CD4-positive, alpha-beta T cell treated with Interferon gamma for 1 hour (primary cell): ENCODE results near the gene KCNAB2.

Source experiments
- DNase-seq: peaks from one replicate; pipeline ENCODE4 v3.0.0-alpha.2; 2020

The KCNAB2 gene

DNA sequence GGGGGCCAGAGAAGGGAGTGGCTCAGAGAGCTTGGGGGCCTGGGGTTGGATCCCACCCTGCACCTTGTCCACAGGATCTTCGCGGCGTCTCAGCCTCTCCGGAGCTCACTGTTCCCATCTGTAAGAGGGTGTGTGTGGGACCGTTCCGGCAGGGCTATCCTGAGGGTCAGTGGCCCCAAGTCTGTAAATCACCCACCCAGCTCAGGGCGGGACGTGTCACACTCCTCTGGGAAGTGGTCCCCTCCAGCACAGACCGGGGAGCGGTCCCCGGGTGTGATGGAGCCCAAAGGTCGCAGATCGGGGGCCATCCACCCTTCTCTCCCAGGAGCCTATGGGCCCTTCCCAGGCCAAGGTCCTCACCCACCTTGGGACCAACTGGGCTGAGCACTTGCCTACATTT, 40.0 kb downstream of the KCNAB2 start:
- DNase-seq, result no peak

GRCh38 chr1:6086358-6086757, 40.7 kb downstream of the KCNAB2 start:
- no peak for DNase-seq

DNA sequence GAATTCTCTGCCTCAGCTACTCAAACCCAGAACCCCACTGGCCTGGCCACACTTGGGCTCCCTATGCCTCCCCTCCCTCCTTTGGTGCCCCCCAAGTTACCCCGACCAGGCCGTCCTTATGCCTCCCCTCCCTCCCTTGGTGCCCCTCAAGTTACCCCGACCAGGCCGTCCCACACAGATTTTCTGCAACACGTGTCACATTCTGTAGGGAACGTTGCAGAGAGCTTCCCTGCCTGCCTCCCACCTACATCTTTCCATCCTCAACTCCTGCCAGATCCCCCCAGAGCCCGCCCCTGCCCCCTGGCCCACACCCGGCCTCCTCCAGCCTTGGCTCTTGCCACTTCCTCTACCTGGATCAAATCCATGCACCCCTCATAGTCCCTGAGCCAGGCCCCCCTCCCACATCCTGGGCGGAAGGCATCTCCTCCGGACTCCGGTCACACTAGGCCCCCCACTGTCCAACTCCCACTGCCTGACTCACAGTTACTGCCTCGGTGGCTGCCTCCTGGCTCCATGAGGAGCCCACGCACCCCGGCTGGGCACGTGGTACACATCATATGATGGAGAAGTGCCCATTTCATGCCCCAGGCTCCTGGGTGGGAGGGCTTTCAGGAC, 41.2 kb downstream of the KCNAB2 start:
- no peak for DNase-seq

DNA sequence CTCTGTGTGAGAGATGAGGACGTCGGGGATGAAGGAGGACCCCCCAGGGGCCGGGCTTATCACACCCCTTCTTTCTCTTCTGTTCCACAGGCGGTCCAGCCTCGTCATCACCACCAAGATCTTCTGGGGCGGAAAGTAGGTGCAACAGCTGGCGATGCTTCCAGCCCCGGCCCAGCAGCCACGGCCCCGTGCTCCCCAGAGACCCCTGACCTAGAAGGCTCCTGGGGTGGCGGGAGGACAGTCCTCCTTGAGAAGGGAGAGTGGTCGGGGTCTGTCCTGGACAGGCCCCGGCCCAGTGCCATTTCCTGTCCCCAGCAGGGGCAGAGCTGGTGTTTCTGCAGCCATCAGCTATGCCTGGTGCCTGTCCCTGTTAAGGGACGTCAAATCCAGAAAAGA, 41.7 kb downstream of the KCNAB2 start:
- DNase-seq, result no peak

DNA sequence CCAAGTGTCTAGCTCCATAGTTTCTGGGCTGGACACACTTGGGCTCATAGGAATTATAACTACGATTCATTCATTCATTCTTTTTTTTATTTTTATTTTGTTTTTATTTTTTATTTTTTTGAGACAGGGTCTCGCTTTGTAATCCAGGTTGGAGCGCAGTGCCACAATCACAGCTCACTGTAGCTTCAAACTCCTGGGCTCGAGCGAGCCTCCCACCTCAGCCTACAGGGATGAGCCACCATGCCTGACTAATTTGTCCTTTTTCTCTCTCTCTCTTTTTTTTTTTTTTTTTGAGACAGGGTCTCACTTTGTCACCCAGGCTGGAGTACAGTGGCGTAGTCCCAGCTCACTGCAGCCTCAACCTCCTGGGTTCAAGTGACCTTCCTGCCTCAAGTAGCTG, 42.3 kb downstream of the KCNAB2 start:
- no peak for DNase-seq

- no peak for DNase-seq
These were observed 43.3 kb downstream of the KCNAB2 start for GRCh38 chr1:6088956-6089355.

GRCh38 chr1:6090288-6090687, 44.6 kb downstream of the KCNAB2 start:
- no peak for DNase-seq

DNA sequence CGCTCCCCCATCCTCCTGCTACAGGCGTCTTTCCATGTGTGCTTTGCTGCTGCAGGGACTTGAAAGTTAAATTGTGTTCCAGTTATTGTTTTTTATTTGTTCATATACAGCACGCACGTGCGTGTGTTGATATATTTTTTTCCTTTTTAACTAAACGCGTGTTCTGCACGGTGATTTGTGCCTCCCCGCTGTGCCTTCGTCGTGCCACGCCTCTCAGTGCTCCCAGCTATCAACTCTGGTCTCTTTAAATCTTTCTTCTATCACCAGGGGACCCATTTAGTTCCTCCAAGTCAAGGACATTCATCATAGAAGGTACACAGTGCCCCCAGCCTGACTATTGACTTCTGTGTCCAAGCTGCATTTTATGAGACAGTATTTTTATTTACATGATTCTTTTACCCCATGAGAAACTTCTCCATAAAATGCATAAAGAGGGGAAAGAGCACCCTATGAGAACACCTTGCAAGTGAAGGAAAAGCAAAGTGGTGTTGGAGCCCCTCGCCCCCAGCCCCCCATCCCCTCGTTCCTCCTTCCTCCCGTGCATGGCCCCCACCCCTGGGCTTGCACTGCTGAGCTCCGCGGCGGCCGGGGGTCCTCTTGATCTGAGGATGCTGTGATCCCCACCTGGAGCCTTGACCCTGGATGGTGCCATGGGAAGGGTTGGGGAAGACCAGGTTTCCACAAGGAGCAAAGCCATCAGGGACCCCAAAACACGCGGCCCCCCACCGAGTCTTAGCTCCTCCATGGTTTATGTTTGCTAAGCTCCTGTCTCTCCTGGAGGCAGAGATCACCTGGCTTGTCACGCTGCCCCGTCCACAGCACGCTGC, 45.5 kb downstream of the KCNAB2 start:
- no peak for DNase-seq

GRCh38 chr1:6091823-6092109, 46.1 kb downstream of the KCNAB2 start:
- no peak for DNase-seq

- DNase-seq, result no peak
These were observed 46.5 kb downstream of the KCNAB2 start for GRCh38 chr1:6092211-6092610.

DNA sequence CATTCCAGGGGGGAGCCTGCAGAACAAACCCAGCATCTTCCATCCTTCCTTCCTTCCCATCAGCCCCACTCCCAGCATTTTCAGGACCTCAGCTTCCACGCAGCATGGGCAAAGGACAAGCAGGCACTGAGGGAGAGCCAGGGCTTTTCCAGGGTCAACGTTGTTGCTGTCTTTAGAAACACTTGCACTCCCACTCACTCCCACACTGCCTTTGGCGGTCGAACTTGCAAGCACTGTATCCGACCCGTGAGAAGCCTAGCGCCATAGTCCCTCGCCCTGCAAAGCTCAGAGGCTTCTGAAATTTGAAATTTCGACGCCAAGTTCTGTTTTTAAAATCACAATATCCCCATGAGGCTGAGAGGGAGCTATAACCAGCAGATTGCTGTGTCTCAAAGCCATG, 47.4 kb downstream of the KCNAB2 start:
- no peak for DNase-seq

DNA sequence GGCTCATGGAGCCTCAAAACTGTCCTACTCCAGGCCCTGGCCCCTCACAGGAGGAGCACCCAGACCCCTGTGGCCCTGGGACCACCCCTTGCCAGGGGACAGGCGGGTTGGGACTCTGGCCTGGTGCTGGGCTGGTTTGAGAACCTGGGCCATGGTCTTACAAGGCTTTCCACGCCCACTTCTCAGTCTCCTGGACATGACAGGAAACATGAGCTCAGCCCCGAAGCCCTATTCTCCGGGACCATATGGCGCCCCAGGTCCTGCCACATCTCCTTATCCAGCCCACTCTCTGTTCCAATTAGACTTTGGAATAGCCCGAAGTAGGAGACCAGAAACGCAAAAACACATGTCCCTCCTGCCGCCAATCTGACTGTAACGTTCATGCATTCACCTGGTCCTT, 47.9 kb downstream of the KCNAB2 start:
- DNase-seq, result no peak

- no peak for DNase-seq
These were observed 48.6 kb downstream of the KCNAB2 start for GRCh38 chr1:6094246-6094645.

DNA sequence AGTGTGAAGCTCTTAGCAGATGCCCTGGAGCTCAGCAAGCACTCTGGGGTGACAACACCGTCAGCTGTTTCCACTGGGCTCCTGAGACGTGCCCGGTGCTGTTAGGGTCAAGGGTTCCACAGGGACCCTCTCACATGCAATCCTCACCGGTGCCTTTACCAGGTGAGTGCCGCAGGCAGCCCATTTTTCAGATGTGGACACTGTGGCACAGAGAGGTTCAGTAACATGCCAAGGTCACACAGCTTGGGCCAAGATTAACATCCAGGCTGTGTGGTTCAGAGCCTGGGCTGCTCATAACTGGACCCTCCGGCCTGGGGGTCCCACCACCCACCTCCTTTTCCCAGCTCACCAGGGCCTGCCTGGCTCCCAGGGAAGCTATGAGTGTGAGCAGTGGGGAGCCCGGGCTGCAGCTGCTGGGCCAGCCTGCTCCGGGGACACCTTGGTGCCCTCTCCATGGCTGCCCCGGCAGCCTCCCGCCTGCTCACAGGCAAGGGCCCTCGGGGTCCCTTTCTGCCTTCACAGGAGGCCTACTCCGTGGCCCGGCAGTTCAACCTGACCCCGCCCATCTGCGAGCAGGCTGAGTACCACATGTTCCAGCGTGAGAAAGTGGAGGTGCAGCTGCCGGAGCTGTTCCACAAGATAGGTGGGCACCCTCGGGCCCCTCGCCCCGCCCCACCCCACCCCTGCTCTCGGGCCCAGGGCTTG, 49.3 kb downstream of the KCNAB2 start:
- no peak for DNase-seq

DNA sequence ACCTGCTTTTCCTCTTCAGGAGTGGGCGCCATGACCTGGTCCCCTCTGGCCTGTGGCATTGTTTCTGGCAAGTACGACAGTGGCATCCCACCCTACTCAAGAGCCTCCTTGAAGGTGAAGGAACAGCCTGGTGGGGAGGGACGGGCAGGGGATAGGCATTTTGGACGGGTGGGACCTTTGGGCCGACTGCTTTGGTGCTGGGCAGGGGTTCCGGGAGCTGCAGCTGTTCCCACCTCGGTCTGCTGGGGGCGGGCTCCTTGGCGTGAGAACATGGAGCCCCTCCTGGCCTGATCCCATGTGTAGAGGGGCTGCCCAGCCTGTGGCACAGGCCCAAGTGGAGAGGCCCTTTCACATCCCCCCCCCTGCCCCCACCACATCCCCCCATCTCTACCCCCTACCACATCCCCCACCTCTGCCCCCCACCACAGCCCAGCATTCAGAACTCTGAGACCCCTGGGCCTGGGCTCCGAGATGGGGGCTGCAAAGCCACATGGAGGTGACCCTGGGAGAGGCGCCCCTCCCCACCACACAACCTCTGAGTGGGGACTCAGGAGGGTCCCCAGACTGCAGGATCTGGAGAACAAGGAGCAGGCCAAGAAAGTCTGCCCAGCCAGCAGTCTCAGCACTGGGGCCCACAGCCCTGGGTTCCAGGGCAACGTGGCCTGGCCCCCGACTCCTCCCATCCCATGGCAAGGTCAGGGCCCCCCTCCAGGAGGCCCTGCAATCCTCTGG, 50.0 kb downstream of the KCNAB2 start:
- DNase-seq, result no peak

DNA sequence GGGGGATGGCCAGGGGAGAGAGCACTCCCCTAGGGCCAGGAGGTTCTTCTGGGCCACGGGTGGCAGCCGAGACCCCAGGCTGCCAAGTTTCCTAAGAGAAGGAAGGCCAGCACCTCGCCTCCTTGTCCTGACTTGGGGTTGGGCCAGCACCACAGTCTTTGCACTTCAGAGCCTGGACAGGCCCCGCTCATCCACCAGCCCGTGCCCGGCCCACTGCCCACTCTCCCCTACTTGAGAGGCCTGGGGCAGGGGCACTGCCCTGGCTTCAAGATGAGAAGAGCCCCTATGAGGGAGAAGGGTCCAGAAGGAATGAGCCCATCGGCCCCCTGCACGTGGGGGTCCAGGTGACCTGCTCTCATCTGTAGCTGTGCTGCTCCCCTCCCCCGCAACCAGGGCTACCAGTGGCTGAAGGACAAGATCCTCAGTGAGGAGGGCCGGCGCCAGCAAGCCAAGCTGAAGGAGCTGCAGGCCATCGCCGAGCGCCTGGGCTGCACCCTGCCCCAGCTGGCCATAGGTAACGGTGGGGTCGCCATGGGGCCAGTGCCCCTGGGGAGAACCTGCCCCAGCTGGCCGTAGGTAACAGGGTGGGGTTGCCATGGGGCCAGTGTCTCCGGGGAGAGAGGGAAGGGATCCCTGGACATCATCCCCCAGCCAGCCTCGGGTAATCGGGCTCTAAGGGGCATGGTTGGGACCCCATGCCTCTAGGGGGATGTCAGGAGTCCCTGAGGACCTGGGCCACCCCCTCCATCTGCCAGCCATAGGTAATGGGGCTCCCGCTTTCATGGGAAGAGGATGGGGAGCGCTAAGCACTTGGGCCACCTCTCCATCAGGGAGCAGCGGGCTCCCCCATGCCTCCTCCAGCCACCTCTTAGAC, 50.8 kb downstream of the KCNAB2 start:
- DNase-seq, result no peak

- DNase-seq, result no peak
These were observed 51.5 kb downstream of the KCNAB2 start for GRCh38 chr1:6097117-6097595.

GRCh38 chr1:6097824-6098223, 52.1 kb downstream of the KCNAB2 start:
- no peak for DNase-seq

DNA sequence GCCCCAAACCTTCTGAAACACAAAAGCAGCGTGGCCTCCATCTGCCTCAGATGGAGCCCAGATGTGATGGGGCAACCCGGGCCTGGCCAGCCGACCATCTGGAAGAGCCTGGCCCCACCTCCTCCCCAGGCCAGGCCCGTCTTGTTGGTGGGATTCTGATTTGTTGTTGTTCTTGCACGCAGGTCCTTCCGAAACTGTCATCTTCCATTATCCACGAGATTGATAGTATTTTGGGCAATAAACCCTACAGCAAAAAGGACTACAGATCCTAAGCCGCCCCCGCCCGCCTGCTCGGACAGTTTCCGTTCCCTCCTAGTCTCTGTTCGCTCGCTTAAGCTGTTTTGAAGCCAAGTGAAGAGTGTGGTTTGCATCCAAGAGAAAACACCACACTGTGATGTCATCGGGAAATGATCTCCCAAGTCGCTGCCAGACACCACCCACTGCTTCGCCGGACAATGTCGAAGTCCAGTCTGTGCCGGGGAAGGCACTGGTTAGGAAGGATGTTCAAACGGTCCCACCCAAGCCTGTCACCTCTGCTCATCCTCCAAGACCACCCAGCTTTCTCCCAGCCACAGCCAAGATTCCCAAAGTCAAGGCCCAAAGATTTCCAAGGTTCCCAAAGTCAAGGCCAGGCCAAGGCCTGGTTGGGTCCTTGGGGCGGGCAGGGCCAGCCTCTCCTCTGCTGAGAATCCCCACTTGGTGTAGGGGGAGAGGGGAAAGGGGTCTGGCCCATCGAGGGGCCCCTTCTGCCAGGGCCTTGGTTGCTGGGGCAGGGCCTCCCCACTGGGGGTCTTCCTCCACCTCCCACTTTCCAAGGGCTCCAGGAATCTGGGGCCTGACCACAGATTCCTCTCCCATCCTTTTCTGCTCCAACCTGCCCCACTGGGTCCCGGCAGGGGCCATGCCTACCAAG, 52.9 kb downstream of the KCNAB2 start:
- DNase-seq, result no peak

DNA sequence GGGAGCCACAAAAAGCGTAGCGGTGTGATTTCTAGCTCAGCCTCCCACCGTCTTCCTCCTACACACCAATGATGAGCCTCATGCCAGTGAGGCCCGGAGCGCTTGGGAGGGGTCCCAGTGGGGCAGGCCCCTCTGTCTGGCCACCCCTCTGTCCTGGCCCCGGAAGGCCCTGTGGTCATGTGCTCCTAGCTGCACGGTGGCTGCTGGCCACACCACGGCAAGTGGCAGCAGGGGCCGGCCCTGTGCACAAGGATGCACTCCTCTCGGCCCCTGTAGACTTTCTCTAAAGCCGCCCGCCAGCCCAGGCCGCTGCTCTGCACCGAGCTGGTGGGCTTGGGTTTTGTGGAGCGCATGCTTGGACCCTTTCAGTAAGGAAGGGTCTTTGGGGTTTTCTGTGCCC, 53.6 kb downstream of the KCNAB2 start:
- no peak for DNase-seq
